ENCODE measurements around the gene MRPL43.

DNA sequence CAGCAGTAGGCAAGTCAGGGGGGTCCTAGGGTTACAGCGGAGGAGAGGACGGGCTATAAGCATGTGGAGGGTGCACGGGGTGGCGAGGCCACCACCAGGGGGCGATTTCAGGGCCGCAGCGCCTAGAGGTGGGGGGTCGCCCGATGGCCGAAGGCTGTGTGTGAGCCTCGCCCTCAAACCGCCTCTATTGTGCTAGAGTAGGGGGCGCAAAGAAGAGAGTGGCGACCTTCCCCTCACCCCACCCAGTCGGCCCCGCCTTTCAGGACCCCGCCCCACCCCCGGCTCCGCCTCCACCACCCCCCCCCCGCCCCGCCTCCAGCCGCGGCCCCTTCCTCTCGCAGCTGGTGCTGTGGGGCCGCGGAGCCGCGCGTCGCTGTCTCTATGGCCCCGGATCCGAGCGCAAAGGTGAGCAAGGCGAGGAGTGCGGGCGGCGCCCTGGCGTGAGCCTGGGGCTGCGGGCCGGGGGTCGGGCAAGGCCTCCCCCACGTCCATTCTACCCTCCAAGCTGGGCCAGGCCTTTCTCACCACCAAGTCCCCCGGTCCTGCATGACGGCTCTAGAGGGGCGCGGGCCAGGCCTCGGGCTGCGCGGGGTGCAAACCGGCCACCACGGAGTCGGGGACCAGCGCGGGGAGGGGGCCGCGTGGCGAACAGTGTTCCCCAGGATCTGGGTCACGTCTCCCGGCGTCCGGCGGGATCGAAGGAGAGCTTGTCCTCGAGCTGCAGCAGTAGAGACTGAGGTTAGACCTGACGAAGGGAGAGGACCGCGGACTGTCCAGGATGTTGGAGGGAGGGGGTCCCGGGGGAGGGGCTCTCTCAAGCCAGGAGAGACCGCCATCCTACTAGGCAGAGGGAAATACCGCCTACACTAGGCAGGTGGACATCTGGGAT, 17.9 kb downstream of the MRPL43 start, which contains the start of gene SEMA4G:
- TF ChIP-seq, protein P1, sequence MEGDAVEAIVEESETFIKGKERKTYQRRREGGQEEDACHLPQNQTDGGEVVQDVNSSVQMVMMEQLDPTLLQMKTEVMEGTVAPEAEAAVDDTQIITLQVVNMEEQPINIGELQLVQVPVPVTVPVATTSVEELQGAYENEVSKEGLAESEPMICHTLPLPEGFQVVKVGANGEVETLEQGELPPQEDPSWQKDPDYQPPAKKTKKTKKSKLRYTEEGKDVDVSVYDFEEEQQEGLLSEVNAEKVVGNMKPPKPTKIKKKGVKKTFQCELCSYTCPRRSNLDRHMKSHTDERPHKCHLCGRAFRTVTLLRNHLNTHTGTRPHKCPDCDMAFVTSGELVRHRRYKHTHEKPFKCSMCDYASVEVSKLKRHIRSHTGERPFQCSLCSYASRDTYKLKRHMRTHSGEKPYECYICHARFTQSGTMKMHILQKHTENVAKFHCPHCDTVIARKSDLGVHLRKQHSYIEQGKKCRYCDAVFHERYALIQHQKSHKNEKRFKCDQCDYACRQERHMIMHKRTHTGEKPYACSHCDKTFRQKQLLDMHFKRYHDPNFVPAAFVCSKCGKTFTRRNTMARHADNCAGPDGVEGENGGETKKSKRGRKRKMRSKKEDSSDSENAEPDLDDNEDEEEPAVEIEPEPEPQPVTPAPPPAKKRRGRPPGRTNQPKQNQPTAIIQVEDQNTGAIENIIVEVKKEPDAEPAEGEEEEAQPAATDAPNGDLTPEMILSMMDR (conservative IDR thresholded peaks at IDR 0.05; ENCODE audit: low read length) = peak; percentile 77
- no peak for TF ChIP-seq EZH2phosphoT487 (IDR thresholded peaks at IDR 0.05; ENCODE audit: borderline replicate concordance, low read depth, low read length)

Measured in OCI-LY7 (cell line).